SW 1271 (cell line): ENCODE data around the gene NDUFS3.

Experiments used
- DNase-seq, 2 experiments: peaks; one replicate each; lab custom pipeline; 2025; lab: John Stamatoyannopoulos, UW

Gene NDUFS3

DNA sequence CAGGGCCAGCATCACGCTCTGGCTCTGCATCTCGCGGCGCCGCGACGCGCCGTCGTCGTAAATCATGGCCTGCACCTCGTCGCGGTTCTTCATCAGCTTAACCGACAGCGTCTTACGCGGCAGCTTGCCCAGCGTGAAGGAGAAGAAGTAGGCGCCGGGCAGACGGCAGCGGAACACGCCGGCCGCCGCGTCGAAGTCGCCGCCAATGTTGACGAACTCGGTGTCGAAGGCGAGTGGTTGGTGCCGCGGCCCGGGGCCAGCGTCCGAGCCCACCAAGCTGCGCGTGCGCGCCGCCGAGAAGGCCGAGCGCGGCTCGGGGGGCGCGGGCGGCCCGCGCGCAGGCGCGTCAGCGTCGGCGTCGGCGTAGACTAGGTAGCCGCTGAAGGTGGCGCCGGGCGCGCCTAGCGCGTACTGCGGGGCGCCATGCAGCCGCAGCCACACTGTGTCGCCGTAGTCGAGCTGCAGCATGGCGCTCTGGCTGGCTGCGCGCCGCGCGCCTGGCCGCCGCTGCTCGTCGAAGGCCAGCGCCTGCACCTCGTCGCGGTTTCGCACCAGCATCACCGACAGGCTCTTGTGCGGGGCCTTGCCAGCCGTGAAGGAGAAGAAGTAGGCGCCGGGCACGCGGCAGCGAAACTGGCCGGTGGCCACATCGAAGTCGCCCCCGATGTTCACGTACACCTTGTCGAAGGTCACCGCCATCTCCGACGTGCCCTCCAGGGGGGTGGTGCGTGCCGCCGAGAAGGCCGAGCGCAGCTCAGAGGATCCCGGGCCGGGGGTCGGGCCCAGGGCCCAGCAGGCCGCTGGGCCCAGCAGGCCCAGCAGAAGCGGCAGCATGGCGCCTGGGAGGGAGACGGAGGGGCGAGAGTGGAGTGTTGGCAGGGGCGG lies 11.3 kb downstream of the NDUFS3 start:
- no peak for DNase-seq

GRCh38 chr11:47591764-47592163 lies 12.9 kb downstream of the NDUFS3 start:
- DNase-seq: no peak

DNA sequence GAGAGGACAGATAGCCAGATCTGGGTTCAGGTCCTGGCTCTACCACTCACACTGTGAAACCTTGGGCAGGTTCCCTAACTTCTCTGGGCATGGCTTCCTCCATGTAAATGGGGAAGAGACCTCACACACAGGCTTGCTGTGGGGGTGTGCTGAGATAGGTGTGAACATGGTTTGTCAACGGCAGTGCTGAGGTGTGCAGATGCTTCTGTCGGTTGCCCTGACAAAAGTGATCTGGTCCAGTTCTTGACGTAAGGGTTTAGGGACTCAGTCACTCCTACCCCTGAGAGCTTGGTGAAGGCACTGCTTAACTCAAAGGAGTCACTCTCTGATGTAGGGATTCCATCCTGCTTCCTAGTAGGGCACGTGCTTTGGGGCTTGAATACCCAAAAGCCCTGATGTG lies 13.4 kb downstream of the NDUFS3 start:
- DNase-seq: no peak

GRCh38 chr11:47592970-47593369 lies 14.1 kb downstream of the NDUFS3 start:
- no peak for DNase-seq

GRCh38 chr11:47593492-47593933 lies 14.6 kb downstream of the NDUFS3 start:
- DNase-seq: no peak

GRCh38 chr11:47593934-47594855 lies 15.3 kb downstream of the NDUFS3 start, which contains the start of gene C1QTNF4:
Gene C1QTNF4, minus strand, starts transcription at chr11:47594411. Its CDS starts 3,601 bp downstream, at chr11:47590810.
- DNase-seq: no peak

GRCh38 chr11:47595029-47595428 lies 16.2 kb downstream of the NDUFS3 start:
- DNase-seq: no peak

GRCh38 chr11:47595967-47596366 lies 17.1 kb downstream of the NDUFS3 start:
- no peak for DNase-seq

- DNase-seq: no peak
Observed at GRCh38 chr11:47599902-47600301, 21.0 kb downstream of the NDUFS3 start.

DNA sequence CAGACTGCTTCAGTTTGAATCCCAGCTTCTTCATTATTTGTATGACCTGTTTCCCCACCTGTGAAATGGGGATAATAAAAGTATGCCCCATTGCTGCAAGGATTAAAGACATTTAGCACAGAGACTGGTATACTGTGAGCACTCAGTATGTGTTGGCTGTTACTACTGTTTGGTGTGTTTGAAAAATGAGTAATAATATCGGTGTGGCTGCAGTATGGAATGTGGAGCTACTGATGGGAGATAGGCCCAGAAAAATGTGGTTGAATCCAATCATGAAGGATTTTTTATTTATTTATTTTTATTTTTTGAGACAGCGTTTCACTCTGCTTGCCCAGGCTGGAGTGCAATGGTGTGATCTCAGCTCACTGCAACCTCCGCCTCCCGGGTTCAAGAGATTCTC lies 24.4 kb downstream of the NDUFS3 start:
- DNase-seq: no peak

DNA sequence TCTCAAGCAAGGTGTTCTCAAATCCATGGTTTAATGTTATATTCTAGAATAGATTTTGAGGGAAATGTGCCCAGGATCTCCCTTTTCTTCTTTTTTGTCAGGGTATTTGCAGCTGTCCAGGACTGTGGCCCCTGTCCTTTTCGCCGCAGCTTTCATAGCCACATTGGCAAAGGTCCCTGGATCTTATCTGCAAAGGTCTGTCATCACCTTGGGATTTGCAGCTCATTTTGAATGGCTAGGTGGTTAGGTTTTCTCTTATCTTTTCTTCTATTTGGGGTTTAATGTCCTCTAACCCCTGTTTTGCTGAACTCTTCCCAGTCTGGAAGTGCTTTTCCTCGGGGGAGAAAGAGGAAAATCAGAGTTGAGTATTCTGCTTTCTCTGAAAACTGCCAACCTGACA lies 27.0 kb downstream of the NDUFS3 start:
- no peak for DNase-seq

GRCh38 chr11:47606731-47607130 lies 27.9 kb downstream of the NDUFS3 start:
- DNase-seq: no peak

GRCh38 chr11:47607380-47607779 lies 28.5 kb downstream of the NDUFS3 start:
- no peak for DNase-seq

DNA sequence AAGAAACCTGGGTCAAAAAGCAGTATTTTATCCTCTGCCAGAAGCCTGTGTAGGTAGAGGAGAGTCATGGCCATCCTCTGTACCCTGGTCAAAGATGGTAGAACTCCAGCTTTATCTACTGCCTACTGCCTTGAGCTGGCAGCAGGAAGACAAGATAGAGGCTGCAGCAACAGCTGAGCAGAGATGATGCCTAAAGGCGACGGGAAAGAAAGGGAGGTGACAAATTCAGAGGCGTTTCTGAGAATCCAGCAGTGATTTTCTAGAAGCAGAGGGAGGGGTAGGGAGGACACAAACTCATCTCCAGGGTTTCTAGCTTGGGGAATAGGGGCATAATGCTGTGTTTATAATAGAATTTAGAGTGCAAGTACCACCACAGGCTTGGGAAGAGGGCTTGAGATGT lies 30.8 kb downstream of the NDUFS3 start:
- DNase-seq: no peak

DNA sequence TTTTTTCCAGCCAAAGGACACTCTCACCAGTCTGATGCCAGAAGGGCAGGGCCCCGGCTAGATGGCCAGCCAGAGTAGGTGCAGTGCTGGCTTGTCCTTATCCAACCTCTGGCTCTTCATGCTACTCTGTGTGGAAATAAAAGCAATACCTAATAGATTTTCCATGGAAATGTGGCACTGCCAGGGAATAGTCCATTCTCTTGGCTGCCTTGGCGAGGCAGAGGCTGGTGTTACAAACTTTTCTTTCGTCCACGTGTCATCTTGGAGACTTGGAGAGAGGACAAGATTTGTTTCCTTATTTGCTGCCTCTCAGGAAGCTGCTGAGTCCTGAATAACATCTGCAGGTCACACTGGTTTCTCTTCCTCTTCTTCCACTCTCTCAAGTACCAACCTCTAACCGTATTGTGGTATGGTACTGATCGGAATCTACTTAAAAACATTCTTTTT lies 32.5 kb downstream of the NDUFS3 start:
- no peak for DNase-seq

DNA sequence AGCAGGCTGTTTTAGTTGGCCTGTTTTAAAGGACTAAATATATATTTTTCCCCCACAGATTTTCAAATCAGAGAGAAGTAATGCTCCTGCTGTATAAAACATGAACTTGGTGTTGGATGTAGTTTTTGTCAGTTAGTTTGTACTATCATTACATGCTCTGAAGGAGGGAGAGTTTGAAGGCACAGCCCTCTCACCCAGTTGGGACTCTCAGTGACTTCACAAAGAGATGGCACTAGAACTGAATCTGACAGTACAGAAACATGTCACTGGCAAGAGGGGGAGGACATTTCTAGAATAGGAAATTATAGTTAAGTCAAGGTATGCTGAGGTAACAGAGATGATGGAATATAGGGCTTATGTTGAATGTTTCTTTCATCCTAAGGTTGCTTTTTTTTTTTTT lies 36.4 kb downstream of the NDUFS3 start:
- no peak for DNase-seq

DNA sequence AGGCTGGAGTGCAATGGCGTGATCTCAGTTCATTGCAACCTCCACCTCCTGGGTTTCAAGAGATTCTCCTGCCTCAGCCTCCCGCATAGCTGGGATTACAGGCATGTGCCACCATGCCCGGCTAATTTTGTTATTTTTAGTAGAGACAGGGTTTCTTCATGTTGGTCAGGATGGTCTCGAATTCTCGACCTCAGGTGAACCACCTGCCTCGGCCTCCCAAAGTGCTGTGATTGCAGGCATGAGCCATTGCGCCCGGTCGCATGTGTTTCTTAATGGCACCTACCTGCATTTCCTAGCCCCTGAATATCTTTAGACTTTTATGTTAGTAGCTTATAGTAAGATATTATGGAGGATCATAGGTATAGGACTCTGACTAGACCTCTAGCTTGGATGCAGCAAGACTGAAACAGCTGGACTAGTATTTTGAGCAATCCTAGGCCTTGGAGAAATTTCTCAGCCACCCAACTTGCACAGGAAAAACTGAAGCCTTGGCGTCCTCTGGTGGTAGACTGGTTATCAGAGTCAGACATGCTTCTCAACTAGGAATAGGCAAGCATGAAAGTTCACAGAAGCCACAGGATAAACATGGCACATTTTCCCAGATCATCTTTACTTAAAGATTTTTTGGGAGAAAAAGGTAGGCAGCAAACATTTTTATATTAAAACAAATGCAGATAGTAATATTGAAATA lies 38.0 kb downstream of the NDUFS3 start:
- DNase-seq: peak in 1 of 2 experiments; percentile 45

DNA sequence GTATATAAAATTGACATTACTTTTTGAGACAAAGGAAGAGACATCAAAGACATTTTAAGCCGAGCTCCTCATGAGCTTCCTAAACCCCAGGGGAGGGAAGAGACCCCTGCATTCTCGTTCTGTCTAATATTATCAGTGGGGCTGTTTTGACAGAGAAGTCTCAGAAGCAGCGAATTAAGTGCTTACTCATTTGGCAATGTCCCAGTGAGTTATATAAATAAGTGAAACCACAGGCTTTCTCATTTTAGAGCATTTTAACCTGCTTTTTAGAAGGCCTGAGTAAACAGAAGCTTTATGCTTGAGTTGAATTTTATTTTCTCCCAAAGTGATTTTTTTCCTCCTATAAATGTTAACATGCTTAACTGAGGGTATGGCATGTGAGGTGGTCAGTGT lies 38.5 kb downstream of the NDUFS3 start:
- no peak for DNase-seq

DNA sequence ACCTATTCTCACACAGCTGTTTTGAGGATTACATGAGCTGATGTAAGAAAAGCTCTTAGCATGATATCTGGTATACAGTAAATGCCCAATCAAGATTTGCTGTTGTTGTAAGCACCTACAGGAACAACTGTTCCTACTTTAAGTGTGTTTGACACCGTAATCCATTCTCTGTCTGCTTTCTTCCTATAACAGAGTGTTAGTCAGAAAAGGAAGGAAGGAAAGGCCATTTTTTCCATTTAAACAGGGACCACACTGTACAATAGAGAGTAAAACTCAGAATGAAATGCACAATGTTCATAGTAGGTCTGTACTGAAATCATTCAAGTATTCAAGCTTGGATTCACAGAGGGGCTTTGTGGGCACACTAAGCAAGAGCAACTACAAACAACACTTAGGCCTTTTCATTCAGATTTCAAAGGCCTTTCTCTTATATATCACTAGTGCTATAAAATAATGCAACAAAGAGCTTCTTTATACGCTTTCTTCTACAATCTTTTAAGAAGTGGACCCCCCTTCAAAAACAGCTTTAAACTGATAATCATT lies 42.0 kb downstream of the NDUFS3 start:
- no peak for DNase-seq

- DNase-seq: no peak
Observed at GRCh38 chr11:47626234-47626633, 47.4 kb downstream of the NDUFS3 start.

DNA sequence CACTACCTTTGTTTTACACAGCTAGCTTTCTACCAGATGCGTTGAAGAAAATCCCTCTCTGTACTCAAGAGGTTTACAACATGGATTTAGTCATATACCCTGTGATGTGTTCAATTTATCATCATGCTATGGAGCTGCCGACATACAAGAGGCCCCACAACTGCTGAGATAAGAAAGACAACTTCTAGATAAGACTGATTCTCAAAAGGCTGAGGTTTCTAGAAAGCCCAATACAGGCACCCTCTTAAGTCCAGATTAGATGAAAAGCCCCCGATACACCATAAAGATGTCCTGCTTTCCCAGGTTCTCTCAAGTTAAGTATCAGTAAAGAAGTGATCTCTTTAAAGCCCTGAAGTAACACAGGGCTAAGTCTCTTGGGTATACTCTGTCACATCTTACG lies 49.2 kb downstream of the NDUFS3 start:
- DNase-seq: no peak

- DNase-seq: no peak
Observed at GRCh38 chr11:47631473-47631872, 52.6 kb downstream of the NDUFS3 start.
